CD4-positive, alpha-beta T cell treated with Interleukin-21 for 1 hour (primary cell): ENCODE results near the gene SRGAP2C.
"Not testable (repeated sequence)": the region's sequence is repeated elsewhere in the genome, so short reads cannot be mapped to it uniquely, and the experiment has no call there.

Source experiments
- DNase-seq: peaks from one replicate; pipeline ENCODE4 v3.0.0-alpha.2; 2020

The SRGAP2C gene

GRCh38 chr1:121184290-121185127, at the start of gene SRGAP2C, which contains the start of gene FAM72B:
Gene SRGAP2C (plus strand): TSS chr1:121184975. CDS start chr1:121187447, 2,472 bp downstream.
Gene FAM72B (minus strand): TSS chr1:121184340. CDS start chr1:121183489, 851 bp downstream.
- DNase-seq, result peak; percentile 98

GRCh38 chr1:121140393-121140792, 44.4 kb upstream of the SRGAP2C start:
- DNase-seq, result not testable (repeated sequence)

GRCh38 chr1:121148489-121149190, 36.1 kb upstream of the SRGAP2C start:
- not testable (repeated sequence) for DNase-seq

- not testable (repeated sequence) for DNase-seq
Measured at GRCh38 chr1:121151294-121151693, 33.5 kb upstream of the SRGAP2C start.

- DNase-seq, result not testable (repeated sequence)
Measured at GRCh38 chr1:121152788-121153187, 32.0 kb upstream of the SRGAP2C start.

- not testable (repeated sequence) for DNase-seq
Measured at GRCh38 chr1:121154811-121155210, 30.0 kb upstream of the SRGAP2C start.

GRCh38 chr1:121155671-121156358, 29.0 kb upstream of the SRGAP2C start:
- DNase-seq, result not testable (repeated sequence)

- DNase-seq, result not testable (repeated sequence)
Measured at GRCh38 chr1:121156958-121157603, 27.7 kb upstream of the SRGAP2C start.

- not testable (repeated sequence) for DNase-seq
Measured at GRCh38 chr1:121157609-121158008, 27.2 kb upstream of the SRGAP2C start.

GRCh38 chr1:121160118-121160517, 24.7 kb upstream of the SRGAP2C start:
- not testable (repeated sequence) for DNase-seq

- not testable (repeated sequence) for DNase-seq
Measured at GRCh38 chr1:121161199-121161901, 23.4 kb upstream of the SRGAP2C start.

GRCh38 chr1:121163850-121164757, 20.7 kb upstream of the SRGAP2C start:
- DNase-seq, result not testable (repeated sequence)

GRCh38 chr1:121165296-121165695, 19.5 kb upstream of the SRGAP2C start:
- not testable (repeated sequence) for DNase-seq

GRCh38 chr1:121167225-121167738, 17.5 kb upstream of the SRGAP2C start:
- DNase-seq, result not testable (repeated sequence)

- DNase-seq, result not testable (repeated sequence)
Measured at GRCh38 chr1:121168152-121168668, 16.6 kb upstream of the SRGAP2C start.

- DNase-seq, result not testable (repeated sequence)
Measured at GRCh38 chr1:121176649-121177048, 8.1 kb upstream of the SRGAP2C start.

GRCh38 chr1:121178197-121178596, 6.6 kb upstream of the SRGAP2C start:
- DNase-seq, result not testable (repeated sequence)

GRCh38 chr1:121183867-121184266, 908 bp upstream of the SRGAP2C start:
- DNase-seq, result not testable (repeated sequence)

- DNase-seq, result not testable (repeated sequence)
Measured at GRCh38 chr1:121185140-121185708, 449 bp downstream of the SRGAP2C start.

- not testable (repeated sequence) for DNase-seq
Measured at GRCh38 chr1:121186191-121186590, 1.4 kb downstream of the SRGAP2C start.
